ENCODE results near the gene GRIK1. TPM values are rescaled to one million over a fixed set of nuclear protein-coding genes. Genes with fewer than 3 reads are reported as not detected.

The GRIK1 gene
- total and polyA plus RNA-seq, 2 donors (not counting 1 experiment from before 2014, with no cell fraction given), result not detected

DNA sequence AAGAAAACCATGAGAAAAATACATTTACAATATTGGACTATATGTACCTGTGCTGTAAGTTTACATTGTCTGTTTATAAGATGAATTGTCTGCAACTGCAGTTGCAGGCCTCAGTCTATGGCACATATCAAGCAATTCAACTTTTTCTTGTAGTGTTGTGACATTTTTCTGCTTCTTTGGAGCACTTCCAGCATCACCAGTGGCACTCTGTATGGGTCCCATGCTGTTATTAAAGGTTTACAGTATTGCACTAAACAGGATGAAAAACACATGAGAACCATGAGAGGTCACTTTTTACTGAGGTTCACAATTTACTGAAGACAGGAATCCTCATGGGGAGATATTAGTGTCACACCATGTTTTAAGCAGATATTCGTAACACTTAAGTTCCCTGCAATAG is 118.6 kb downstream of the GRIK1 start:
- Mint-ChIP-seq H3K4me3 (no peak overlapping the region), H3K27me3 (no peaks in the 10 kb centered on the region), H3K9me3 (ENCODE audit: insufficient read depth) (no peaks in the 10 kb centered on the region), H3K4me1 (no peaks in the 10 kb centered on the region), H3K27ac (no peak overlapping the region)
- ATAC-seq (ENCODE audit: low read depth), result no peak
- Histone ChIP-seq H3K4me1 (ENCODE audit: control insufficient read depth in 2 of 2, insufficient read depth in 2 of 2, low read length in 2 of 2) (no peaks in the 10 kb centered on the region), H3K79me2 (ENCODE audit: control insufficient read depth, insufficient read depth, low read length) (no peaks in the 10 kb centered on the region), H3K4me2 (replicated peaks; ENCODE audit: low read depth, low read length, poor library complexity, severe bottlenecking) (no peak overlapping the region), H3K27me3 (replicated peaks in 1 of 4; ENCODE audit: control extremely low read depth in 1 of 4, control insufficient read depth in 3 of 4, insufficient read depth in 4 of 4, low read length in 3 of 4) (no peaks in the 10 kb centered on the region), H3K9ac (ENCODE audit: low read length) (no peak overlapping the region), H4K20me1 (ENCODE audit: control insufficient read depth, insufficient read depth, low read length, poor library complexity, severe bottlenecking) (no peaks in the 10 kb centered on the region), H3K36me3 (replicated peaks in 1 of 2; ENCODE audit: control extremely low read depth in 1 of 2, control insufficient read depth in 1 of 2, extremely low read depth in 1 of 2, insufficient read depth in 2 of 2, low read length in 1 of 2) (no peaks in the 10 kb centered on the region), H3K9me3 (ENCODE audit: control extremely low read depth in 1 of 3, control insufficient read depth in 2 of 3, insufficient read depth in 1 of 3, low read length in 2 of 3) (no peaks in the 10 kb centered on the region), H2AFZ (ENCODE audit: insufficient read depth, low read depth, low read length, poor library complexity, severe bottlenecking) (no peak overlapping the region), H3K27ac (ENCODE audit: low read length in 2 of 2) (no peak overlapping the region), H3K4me3 (ENCODE audit: control extremely low read depth in 1 of 5, extremely low read depth in 1 of 5, insufficient read depth in 1 of 5, low read depth in 2 of 5, low read length in 4 of 5) (no peak overlapping the region)
- ChIA-PET POLR2A (no interaction called here), CTCF (no interaction called here)
- intact Hi-C loops (cut with micrococcal nuclease), result no loop called here
- no peak for DNase-seq
- no CpG with 5 or more reads among the region's 1 CpG for WGBS (ENCODE audit: insufficient coverage)
- TF ChIP-seq, protein P1, sequence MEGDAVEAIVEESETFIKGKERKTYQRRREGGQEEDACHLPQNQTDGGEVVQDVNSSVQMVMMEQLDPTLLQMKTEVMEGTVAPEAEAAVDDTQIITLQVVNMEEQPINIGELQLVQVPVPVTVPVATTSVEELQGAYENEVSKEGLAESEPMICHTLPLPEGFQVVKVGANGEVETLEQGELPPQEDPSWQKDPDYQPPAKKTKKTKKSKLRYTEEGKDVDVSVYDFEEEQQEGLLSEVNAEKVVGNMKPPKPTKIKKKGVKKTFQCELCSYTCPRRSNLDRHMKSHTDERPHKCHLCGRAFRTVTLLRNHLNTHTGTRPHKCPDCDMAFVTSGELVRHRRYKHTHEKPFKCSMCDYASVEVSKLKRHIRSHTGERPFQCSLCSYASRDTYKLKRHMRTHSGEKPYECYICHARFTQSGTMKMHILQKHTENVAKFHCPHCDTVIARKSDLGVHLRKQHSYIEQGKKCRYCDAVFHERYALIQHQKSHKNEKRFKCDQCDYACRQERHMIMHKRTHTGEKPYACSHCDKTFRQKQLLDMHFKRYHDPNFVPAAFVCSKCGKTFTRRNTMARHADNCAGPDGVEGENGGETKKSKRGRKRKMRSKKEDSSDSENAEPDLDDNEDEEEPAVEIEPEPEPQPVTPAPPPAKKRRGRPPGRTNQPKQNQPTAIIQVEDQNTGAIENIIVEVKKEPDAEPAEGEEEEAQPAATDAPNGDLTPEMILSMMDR (IDR thresholded peaks at IDR 0.05), result no peak
- TF ChIP-seq EZH2 (IDR thresholded peaks at IDR 0.05; ENCODE audit: borderline replicate concordance, insufficient read depth, low read depth, low read length, poor library complexity, severe bottlenecking), result no peak

DNA sequence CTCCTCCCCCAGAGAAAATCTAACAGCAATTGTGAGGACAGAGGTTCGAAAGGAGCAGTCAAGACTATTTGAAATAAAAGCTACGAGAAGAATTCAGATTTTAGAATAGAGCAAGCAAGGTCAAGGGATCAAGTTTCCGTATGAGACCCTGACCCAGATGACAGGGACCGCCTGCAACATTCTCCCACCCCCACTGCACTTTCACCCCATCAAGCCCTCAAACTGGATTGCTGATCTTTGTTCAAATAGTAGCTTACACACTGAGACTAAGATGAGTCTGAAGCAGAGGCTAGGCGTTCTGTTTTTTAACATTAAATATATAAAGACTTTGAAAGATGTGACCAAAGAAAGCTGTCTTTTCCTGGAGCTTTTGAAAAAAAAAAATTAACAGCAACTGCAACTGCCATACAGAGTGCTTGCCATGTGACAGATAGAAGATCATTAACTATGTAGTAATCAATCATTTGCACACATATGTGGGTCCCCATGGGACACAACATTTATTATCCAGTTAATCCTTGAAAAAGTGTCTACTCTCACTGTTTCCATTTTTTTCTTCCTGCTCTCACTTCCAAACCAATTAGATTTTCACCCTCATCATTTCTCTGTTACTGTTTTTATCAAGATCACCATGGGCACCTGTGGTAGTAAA is 120.0 kb downstream of the GRIK1 start:
- intact Hi-C loops (cut with micrococcal nuclease), result no loop called here
- no peak overlapping the region for H3K4me2 ChIP-seq (replicated peaks; ENCODE audit: low read depth, low read length, poor library complexity, severe bottlenecking)
- no peaks in the 10 kb centered on the region for H3K36me3 ChIP-seq (replicated peaks in 1 of 2; ENCODE audit: control extremely low read depth in 1 of 2, control insufficient read depth in 1 of 2, extremely low read depth in 1 of 2, insufficient read depth in 2 of 2, low read length in 1 of 2)
- ChIA-PET POLR2A (no interaction called here), CTCF (no interaction called here)
- Mint-ChIP-seq H3K4me1 (no peaks in the 10 kb centered on the region), H3K9me3 (ENCODE audit: insufficient read depth) (no peaks in the 10 kb centered on the region), H3K27me3 (peaks cover 4% of the 10 kb centered on the region), H3K27ac (no peak overlapping the region), H3K4me3 (no peak overlapping the region)
- H4K20me1 ChIP-seq (ENCODE audit: control insufficient read depth, insufficient read depth, low read length, poor library complexity, severe bottlenecking), result no peaks in the 10 kb centered on the region
- H3K4me1 ChIP-seq (ENCODE audit: control insufficient read depth in 2 of 2, insufficient read depth in 2 of 2, low read length in 2 of 2), result no peaks in the 10 kb centered on the region
- no peak for TF ChIP-seq EZH2 (IDR thresholded peaks at IDR 0.05; ENCODE audit: borderline replicate concordance, insufficient read depth, low read depth, low read length, poor library complexity, severe bottlenecking)
- TF ChIP-seq, protein P1 (IDR thresholded peaks at IDR 0.05), result no peak
- H3K27ac ChIP-seq (ENCODE audit: low read length in 2 of 2), result no peak overlapping the region
- H3K9me3 ChIP-seq (ENCODE audit: control extremely low read depth in 1 of 3, control insufficient read depth in 2 of 3, insufficient read depth in 1 of 3, low read length in 2 of 3), result no peaks in the 10 kb centered on the region
- no peaks in the 10 kb centered on the region for H3K79me2 ChIP-seq (ENCODE audit: control insufficient read depth, insufficient read depth, low read length)
- ATAC-seq (ENCODE audit: low read depth), result no peak
- WGBS (ENCODE audit: insufficient coverage), result 100% methylated on average over 2 of the region's 5 CpGs
- H3K27me3 ChIP-seq (replicated peaks in 1 of 4; ENCODE audit: control extremely low read depth in 1 of 4, control insufficient read depth in 3 of 4, insufficient read depth in 4 of 4, low read length in 3 of 4), result no peaks in the 10 kb centered on the region
- no peak overlapping the region for H3K4me3 ChIP-seq (ENCODE audit: control extremely low read depth in 1 of 5, extremely low read depth in 1 of 5, insufficient read depth in 1 of 5, low read depth in 2 of 5, low read length in 4 of 5)
- no peak for DNase-seq
- no peak overlapping the region for H3K9ac ChIP-seq (ENCODE audit: low read length)
- no peak overlapping the region for H2AFZ ChIP-seq (ENCODE audit: insufficient read depth, low read depth, low read length, poor library complexity, severe bottlenecking)
